ENCODE measurements around the gene PIM3. TPM values are rescaled to one million over a fixed set of nuclear protein-coding genes. Genes with fewer than 3 reads are reported as not detected.

PIM3 gene
- total RNA-seq, 2 donors from 2014 or later = 54.0 to 112 TPM

DNA sequence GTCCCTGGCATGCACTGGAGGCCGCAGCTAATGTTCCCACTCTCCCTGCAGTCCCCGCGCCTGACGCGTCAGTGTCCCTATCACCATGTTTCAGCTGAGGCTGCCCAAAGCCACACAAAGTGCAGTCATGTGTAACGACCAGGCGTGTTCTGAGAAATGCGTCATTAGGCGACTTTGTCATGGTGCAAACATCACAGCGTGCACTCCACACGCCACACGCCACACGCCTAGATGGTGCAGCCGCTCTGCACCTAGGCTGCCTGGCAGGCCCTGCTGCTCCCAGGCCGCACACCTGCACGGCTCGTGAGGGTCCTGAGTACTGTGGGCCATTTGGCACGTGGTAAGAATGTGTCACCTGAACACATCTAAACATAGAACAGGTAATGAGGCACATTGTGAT lies 39.7 kb upstream of the PIM3 start:
- H3K9me3 ChIP-seq = no peaks in the 10 kb centered on the region
- DNase-seq (ENCODE audit: low spot score) = no peak
- H3K27me3 ChIP-seq (replicated peaks; ENCODE audit: insufficient read depth) = no peaks in the 10 kb centered on the region
- TF ChIP-seq, protein P1, sequence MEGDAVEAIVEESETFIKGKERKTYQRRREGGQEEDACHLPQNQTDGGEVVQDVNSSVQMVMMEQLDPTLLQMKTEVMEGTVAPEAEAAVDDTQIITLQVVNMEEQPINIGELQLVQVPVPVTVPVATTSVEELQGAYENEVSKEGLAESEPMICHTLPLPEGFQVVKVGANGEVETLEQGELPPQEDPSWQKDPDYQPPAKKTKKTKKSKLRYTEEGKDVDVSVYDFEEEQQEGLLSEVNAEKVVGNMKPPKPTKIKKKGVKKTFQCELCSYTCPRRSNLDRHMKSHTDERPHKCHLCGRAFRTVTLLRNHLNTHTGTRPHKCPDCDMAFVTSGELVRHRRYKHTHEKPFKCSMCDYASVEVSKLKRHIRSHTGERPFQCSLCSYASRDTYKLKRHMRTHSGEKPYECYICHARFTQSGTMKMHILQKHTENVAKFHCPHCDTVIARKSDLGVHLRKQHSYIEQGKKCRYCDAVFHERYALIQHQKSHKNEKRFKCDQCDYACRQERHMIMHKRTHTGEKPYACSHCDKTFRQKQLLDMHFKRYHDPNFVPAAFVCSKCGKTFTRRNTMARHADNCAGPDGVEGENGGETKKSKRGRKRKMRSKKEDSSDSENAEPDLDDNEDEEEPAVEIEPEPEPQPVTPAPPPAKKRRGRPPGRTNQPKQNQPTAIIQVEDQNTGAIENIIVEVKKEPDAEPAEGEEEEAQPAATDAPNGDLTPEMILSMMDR (IDR thresholded peaks at IDR 0.05) = no peak
- no peak overlapping the region for H3K27ac ChIP-seq
- H3K4me1 ChIP-seq (ENCODE audit: control insufficient read depth in 1 of 2, low read depth in 2 of 2) = peaks cover 9 to 25% of the 10 kb centered on the region in 2 donors
- no peak for ATAC-seq (ENCODE audit: insufficient number of reproducible peaks, low FRiP score, low read depth)
- no peak overlapping the region for H3K4me3 ChIP-seq
- H3K36me3 ChIP-seq = peaks cover 12% of the 10 kb centered on the region

DNA sequence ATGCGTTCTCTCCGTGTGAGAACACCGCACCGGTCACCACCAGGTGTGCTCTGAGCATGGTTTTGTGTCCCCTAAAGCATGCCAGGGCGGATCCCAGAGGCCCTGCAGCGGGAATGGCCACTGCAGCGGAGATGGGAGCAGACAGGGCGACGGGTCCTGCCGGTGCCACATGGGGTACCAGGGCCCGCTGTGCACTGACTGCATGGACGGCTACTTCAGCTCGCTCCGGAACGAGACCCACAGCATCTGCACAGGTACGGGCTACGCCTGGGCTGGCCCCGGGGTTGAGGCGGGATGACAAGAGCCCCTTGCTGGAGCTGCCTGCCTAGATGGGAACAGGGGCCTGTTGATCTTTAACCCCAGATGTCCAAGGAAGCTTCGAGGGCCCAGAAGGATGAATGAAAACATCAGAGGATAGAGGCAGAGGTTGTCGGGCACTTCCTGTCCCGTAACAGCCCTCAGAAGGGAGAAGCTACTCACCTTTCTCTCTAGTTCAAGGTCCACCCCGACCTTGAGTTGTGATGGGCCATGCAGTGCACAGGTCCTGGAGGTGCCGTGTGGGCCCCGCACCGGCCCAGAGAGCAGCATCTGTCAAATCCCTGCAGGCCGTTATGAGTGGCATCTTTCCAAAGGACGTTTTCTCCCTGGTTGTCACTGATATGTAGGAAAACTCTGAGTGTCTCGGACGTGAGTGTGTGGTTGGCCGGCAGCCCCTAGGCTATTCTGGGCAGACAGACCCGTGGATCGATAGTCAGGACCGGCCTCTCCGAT lies 38.9 kb upstream of the PIM3 start:
- DNase-seq (ENCODE audit: low spot score) = no peak
- Histone ChIP-seq H3K9me3 (no peaks in the 10 kb centered on the region), H3K27me3 (replicated peaks; ENCODE audit: insufficient read depth) (no peaks in the 10 kb centered on the region), H3K4me1 (ENCODE audit: control insufficient read depth in 1 of 2, low read depth in 2 of 2) (peaks cover 9 to 25% of the 10 kb centered on the region in 2 donors), H3K36me3 (peaks cover 12% of the 10 kb centered on the region), H3K4me3 (no peak overlapping the region), H3K27ac (no peak overlapping the region)
- TF ChIP-seq, protein P1 (IDR thresholded peaks at IDR 0.05) = no peak
- no peak for ATAC-seq (ENCODE audit: insufficient number of reproducible peaks, low FRiP score, low read depth)

DNA sequence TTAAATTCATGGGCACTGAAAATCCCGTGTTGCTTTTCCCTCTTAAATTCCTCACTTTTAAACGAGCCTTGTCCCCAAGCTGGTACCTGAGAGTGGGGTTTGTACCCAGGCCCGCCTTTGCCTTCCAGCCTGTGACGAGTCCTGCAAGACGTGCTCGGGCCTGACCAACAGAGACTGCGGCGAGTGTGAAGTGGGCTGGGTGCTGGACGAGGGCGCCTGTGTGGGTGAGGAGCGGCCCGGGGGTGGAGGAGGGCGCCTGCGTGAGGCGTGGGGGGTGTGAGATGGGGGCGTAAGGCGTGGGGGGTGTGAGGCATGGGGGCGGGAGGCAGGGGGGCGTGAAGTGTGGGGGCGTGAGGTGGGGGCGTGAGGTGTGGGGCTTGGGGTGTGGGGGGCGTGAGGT lies 38.1 kb upstream of the PIM3 start:
- peaks cover 12% of the 10 kb centered on the region for H3K36me3 ChIP-seq

DNA sequence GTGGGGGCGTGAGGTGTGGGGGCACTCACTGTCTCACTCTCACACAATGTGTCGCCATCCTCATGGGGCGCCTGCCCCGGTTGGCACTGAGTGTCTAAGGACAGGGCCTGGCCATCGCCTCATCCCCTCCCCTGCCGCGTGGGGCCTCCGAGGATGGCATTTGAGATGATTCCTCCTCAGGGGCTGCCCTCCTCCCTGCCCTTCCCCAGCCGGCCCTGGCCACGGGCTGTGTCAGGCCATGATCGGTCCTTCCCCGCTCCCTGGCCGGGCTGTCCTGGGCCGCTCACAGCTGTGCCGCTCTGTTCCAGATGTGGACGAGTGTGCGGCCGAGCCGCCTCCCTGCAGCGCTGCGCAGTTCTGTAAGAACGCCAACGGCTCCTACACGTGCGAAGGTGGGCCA lies 37.6 kb upstream of the PIM3 start:
- Histone ChIP-seq H3K4me3 (no peak overlapping the region), H3K27me3 (replicated peaks; ENCODE audit: insufficient read depth) (no peaks in the 10 kb centered on the region), H3K4me1 (ENCODE audit: control insufficient read depth in 1 of 2, low read depth in 2 of 2) (peaks cover 6 to 13% of the 10 kb centered on the region in 2 donors), H3K9me3 (no peaks in the 10 kb centered on the region), H3K36me3 (peaks cover 12% of the 10 kb centered on the region), H3K27ac (no peak overlapping the region)
- DNase-seq (ENCODE audit: low spot score) = no peak
- TF ChIP-seq, protein P1 (IDR thresholded peaks at IDR 0.05) = no peak
- no peak for ATAC-seq (ENCODE audit: insufficient number of reproducible peaks, low FRiP score, low read depth)

More for the DNA sequence above, 38.1 kb upstream of the PIM3 start:
- Histone ChIP-seq H3K27ac (no peak overlapping the region), H3K27me3 (replicated peaks; ENCODE audit: insufficient read depth) (no peaks in the 10 kb centered on the region), H3K9me3 (no peaks in the 10 kb centered on the region), H3K4me3 (no peak overlapping the region), H3K4me1 (ENCODE audit: control insufficient read depth in 1 of 2, low read depth in 2 of 2) (peaks cover 6 to 17% of the 10 kb centered on the region in 2 donors)
- no peak for ATAC-seq (ENCODE audit: insufficient number of reproducible peaks, low FRiP score, low read depth)
- DNase-seq (ENCODE audit: low spot score) = no peak
- TF ChIP-seq, protein P1 (IDR thresholded peaks at IDR 0.05) = no peak

DNA sequence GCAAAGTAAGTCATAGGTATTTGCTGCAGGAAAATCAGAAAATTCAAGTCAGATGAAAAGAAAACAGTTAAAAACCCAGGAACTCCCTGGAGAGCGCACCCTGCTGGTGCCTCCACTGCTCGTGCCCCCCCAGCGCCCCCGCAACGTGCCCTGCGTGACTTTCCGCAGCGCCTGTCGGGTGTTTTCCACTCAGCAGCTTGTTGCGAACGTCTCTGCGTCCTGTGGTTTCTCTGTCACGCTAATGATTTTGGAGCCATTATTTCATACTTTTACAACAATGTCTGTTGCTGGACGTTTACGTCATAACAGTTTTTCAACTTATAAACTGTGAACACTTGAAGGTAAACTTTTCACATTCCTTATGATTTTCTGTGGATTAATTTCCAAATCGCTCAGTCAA lies 37.1 kb upstream of the PIM3 start:
- no peaks in the 10 kb centered on the region for H3K9me3 ChIP-seq
- DNase-seq (ENCODE audit: low spot score) (no peak), ATAC-seq (ENCODE audit: insufficient number of reproducible peaks, low FRiP score, low read depth) (no peak)
- TF ChIP-seq, protein P1 (IDR thresholded peaks at IDR 0.05) = no peak
- H3K4me1 ChIP-seq (ENCODE audit: control insufficient read depth in 1 of 2, low read depth in 2 of 2) = peaks cover 6 to 13% of the 10 kb centered on the region in 2 donors
- H3K27me3 ChIP-seq (replicated peaks; ENCODE audit: insufficient read depth) = no peaks in the 10 kb centered on the region
- H3K36me3 ChIP-seq = peaks cover 12% of the 10 kb centered on the region
- H3K4me3 ChIP-seq = no peak overlapping the region
- no peak overlapping the region for H3K27ac ChIP-seq
